Liver (tissue), 3 donors: ENCODE data around the gene TP53AIP1.

ENCODE experiments used
- FOXA1 ChIP-seq: IDR thresholded peaks from 2 replicates; pipeline ENCODE4 v1.6.1; 2016; ENCODE audit warnings: antibody characterized with exemption
- GABPA ChIP-seq, 2 donors: IDR thresholded peaks in 1 of 2; conservative IDR thresholded peaks in 1 of 2; 2 replicates each; pipeline ENCODE4 v1.6.1; 2016; ENCODE audit warnings: antibody characterized with exemption in 2 of 2, mild to moderate bottlenecking in 1 of 2, moderate library complexity in 1 of 2
- TAF1 ChIP-seq: conservative IDR thresholded peaks from 2 replicates; pipeline ENCODE4 v1.6.1; 2016; ENCODE audit warnings: antibody characterized with exemption, mild to moderate bottlenecking
- TF ChIP-seq, protein P1 (sequence below): fragments of 150-350 bp; IDR thresholded peaks from 2 replicates; pipeline ENCODE4 v1.5.1; 2017; ENCODE audit warnings: improper control_type of control experiment, low read depth, low read length; ENCODE audit not compliant: missing input control
- TF ChIP-seq, protein P2 (sequence below): IDR thresholded peaks from 2 replicates; pipeline ENCODE4 v1.6.1; 2016; ENCODE audit warnings: antibody characterized with exemption
- TF ChIP-seq, protein P3 (sequence below): IDR thresholded peaks from 2 replicates; pipeline ENCODE4 v1.6.1; 2016; ENCODE audit warnings: antibody characterized with exemption
- TF ChIP-seq, protein P4 (sequence below): IDR thresholded peaks from 2 replicates; pipeline ENCODE4 v1.6.1; 2016; ENCODE audit warnings: antibody characterized with exemption
- donor health status: healthy.
- donor health status: healthy.

DNA sequence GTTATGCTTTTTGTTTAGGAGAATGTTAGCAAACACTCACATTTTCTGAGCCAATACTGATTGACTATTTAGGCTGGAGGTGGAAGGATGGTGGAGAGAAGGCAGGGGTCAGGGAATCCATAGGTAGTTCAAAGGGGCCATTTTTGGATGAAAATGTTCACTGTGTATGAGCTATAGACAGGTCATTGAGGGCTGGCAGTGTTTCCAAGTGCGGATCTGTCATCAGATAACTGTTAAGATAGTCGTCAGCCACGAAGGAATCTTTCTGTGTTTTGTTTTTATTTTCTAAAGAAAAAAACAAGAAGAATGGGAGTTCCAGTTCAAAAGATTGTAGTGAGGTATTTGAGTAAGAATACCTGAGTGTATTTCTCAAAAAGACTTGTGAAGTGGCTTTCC is 48.4 kb downstream of the TP53AIP1 start:
- TF ChIP-seq, protein P1, sequence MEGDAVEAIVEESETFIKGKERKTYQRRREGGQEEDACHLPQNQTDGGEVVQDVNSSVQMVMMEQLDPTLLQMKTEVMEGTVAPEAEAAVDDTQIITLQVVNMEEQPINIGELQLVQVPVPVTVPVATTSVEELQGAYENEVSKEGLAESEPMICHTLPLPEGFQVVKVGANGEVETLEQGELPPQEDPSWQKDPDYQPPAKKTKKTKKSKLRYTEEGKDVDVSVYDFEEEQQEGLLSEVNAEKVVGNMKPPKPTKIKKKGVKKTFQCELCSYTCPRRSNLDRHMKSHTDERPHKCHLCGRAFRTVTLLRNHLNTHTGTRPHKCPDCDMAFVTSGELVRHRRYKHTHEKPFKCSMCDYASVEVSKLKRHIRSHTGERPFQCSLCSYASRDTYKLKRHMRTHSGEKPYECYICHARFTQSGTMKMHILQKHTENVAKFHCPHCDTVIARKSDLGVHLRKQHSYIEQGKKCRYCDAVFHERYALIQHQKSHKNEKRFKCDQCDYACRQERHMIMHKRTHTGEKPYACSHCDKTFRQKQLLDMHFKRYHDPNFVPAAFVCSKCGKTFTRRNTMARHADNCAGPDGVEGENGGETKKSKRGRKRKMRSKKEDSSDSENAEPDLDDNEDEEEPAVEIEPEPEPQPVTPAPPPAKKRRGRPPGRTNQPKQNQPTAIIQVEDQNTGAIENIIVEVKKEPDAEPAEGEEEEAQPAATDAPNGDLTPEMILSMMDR, result no peak
- TF ChIP-seq, protein P2, sequence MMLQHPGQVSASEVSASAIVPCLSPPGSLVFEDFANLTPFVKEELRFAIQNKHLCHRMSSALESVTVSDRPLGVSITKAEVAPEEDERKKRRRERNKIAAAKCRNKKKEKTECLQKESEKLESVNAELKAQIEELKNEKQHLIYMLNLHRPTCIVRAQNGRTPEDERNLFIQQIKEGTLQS, result no peak
- TF ChIP-seq TAF1 (no peak), GABPA (IDR thresholded peaks at IDR 0.05 in 1 of 2, conservative IDR thresholded peaks at IDR 0.05 in 1 of 2) (no peak), FOXA1 (no peak)
- TF ChIP-seq, protein P3, sequence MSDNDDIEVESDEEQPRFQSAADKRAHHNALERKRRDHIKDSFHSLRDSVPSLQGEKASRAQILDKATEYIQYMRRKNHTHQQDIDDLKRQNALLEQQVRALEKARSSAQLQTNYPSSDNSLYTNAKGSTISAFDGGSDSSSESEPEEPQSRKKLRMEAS, result no peak
- TF ChIP-seq, protein P4, sequence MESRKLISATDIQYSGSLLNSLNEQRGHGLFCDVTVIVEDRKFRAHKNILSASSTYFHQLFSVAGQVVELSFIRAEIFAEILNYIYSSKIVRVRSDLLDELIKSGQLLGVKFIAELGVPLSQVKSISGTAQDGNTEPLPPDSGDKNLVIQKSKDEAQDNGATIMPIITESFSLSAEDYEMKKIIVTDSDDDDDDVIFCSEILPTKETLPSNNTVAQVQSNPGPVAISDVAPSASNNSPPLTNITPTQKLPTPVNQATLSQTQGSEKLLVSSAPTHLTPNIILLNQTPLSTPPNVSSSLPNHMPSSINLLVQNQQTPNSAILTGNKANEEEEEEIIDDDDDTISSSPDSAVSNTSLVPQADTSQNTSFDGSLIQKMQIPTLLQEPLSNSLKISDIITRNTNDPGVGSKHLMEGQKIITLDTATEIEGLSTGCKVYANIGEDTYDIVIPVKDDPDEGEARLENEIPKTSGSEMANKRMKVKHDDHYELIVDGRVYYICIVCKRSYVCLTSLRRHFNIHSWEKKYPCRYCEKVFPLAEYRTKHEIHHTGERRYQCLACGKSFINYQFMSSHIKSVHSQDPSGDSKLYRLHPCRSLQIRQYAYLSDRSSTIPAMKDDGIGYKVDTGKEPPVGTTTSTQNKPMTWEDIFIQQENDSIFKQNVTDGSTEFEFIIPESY, result no peak
